WTC11 (cell line): ENCODE measurements around the gene RANBP17. TPM values are rescaled to one million over a fixed set of nuclear protein-coding genes. Genes with fewer than 3 reads are reported as not detected.

ENCODE experiments used
- ATAC-seq: fragments of 200-7000 bp; cut with Tn5 transposase; 2 replicates; pipeline ENCODE4 v1.10.0; 2021; ENCODE audit warnings: mild to moderate bottlenecking, moderate library complexity
- CTCF ChIA-PET: fragments of 300-600 bp; sonication (Branson Sonifier 250); formaldehyde crosslinking; loops from one replicate; lab custom pipeline; 2021; ENCODE audit warnings: antibody characterized with exemption; lab: Charles Lee
- POLR2A ChIA-PET: fragments of 350-600 bp; sonication (Branson Sonifier 250); formaldehyde crosslinking; loops from one replicate; lab custom pipeline; 2021; ENCODE audit warnings: antibody characterized with exemption; lab: Charles Lee
- DNase-seq: peaks from one replicate; pipeline ENCODE4 v3.0.0; 2021; ENCODE audit warnings: low spot score
- H3K27ac Mint-ChIP-seq: 2 replicates; pipeline ENCODE4 v1.8.0; 2021; ENCODE audit warnings: mixed read lengths
- H3K27me3 Mint-ChIP-seq: 2 replicates; pipeline ENCODE4 v1.8.0; 2021; ENCODE audit warnings: low read depth, mild to moderate bottlenecking, moderate library complexity, mixed read lengths
- H3K36me3 Mint-ChIP-seq: 2 replicates; pipeline ENCODE4 v1.8.0; 2021; ENCODE audit warnings: mixed read lengths
- H3K4me1 Mint-ChIP-seq: 2 replicates; pipeline ENCODE4 v1.8.0; 2022; ENCODE audit warnings: mixed read lengths
- H3K4me3 Mint-ChIP-seq: 2 replicates; pipeline ENCODE4 v1.8.0; 2021; ENCODE audit warnings: mild to moderate bottlenecking, moderate library complexity, mixed read lengths
- H3K9me3 Mint-ChIP-seq: 2 replicates; pipeline ENCODE4 v1.8.0; 2021; ENCODE audit warnings: mixed read lengths
- AR ChIP-seq: fragments of 250-450 bp; sonication (Bioruptor Pico); IDR thresholded peaks from 2 replicates; pipeline ENCODE4 v1.9.0; 2021; ENCODE audit warnings: mild to moderate bottlenecking
- ATF2 ChIP-seq: sonication (generic); formaldehyde crosslinking; IDR thresholded peaks from 2 replicates; pipeline ENCODE4 v1.8.1; 2022; ENCODE audit warnings: low read depth, missing genetic modification reagents, borderline replicate concordance
- CDX4 ChIP-seq: fragments of 250-450 bp; sonication (Bioruptor Pico); IDR thresholded peaks from 2 replicates; pipeline ENCODE4 v1.9.0; 2021; ENCODE audit warnings: moderate library complexity, mild to moderate bottlenecking, inconsistent platforms, borderline replicate concordance
- CTCF ChIP-seq: fragments of 200-600 bp; IDR thresholded peaks from 2 replicates; pipeline ENCODE4 v1.8.0; 2022; ENCODE audit warnings: antibody characterized with exemption
- E2F4 ChIP-seq: sonication (generic); formaldehyde crosslinking; IDR thresholded peaks from 2 replicates; pipeline ENCODE4 v1.8.1; 2022; ENCODE audit warnings: low read depth, mild to moderate bottlenecking, moderate library complexity, missing genetic modification reagents, borderline replicate concordance
- ERG ChIP-seq: fragments of 250-450 bp; sonication (Bioruptor Pico); IDR thresholded peaks from 2 replicates; pipeline ENCODE4 v1.8.0; 2021; ENCODE audit warnings: mild to moderate bottlenecking
- ETV6 ChIP-seq: sonication (generic); formaldehyde crosslinking; IDR thresholded peaks from 2 replicates; pipeline ENCODE4 v1.8.1; 2022; ENCODE audit warnings: mild to moderate bottlenecking, missing genetic modification reagents
- GRHL2 ChIP-seq: fragments of 250-450 bp; sonication (Bioruptor Pico); IDR thresholded peaks from 2 replicates; pipeline ENCODE4 v1.8.0; 2022; ENCODE audit warnings: mild to moderate bottlenecking, moderate library complexity; ENCODE audit not compliant: insufficient replicate concordance, severe bottlenecking
- HMGXB4 ChIP-seq: sonication (generic); formaldehyde crosslinking; IDR thresholded peaks from 2 replicates; pipeline ENCODE4 v1.8.1; 2023; ENCODE audit warnings: mild to moderate bottlenecking, moderate library complexity, missing genetic modification reagents
- MLX ChIP-seq: sonication (generic); formaldehyde crosslinking; IDR thresholded peaks from 2 replicates; pipeline ENCODE4 v1.8.1; 2023; ENCODE audit warnings: mild to moderate bottlenecking, missing genetic modification reagents, moderate library complexity
- RORB ChIP-seq: fragments of 250-450 bp; sonication (Bioruptor Pico); IDR thresholded peaks from 2 replicates; pipeline ENCODE4 v1.9.0; 2021; ENCODE audit warnings: mild to moderate bottlenecking
- SOX15 ChIP-seq: fragments of 250-450 bp; sonication (Bioruptor Pico); IDR thresholded peaks from 2 replicates; pipeline ENCODE4 v1.9.0; 2021; ENCODE audit warnings: mild to moderate bottlenecking
- SP1 ChIP-seq: sonication (generic); formaldehyde crosslinking; conservative IDR thresholded peaks from 2 replicates; pipeline ENCODE4 v1.8.1; 2022; ENCODE audit warnings: missing genetic modification reagents
- TCF7 ChIP-seq: sonication (generic); formaldehyde crosslinking; IDR thresholded peaks from 2 replicates; pipeline ENCODE4 v1.8.0; 2022; ENCODE audit warnings: mild to moderate bottlenecking, low read depth, missing genetic modification reagents, moderate library complexity
- TP53 ChIP-seq: sonication (generic); formaldehyde crosslinking; IDR thresholded peaks from 2 replicates; pipeline ENCODE4 v1.8.1; 2023; ENCODE audit warnings: mild to moderate bottlenecking, missing genetic modification reagents
- ZBTB21 ChIP-seq: sonication (generic); formaldehyde crosslinking; IDR thresholded peaks from 2 replicates; pipeline ENCODE4 v1.8.1; 2023; ENCODE audit warnings: mild to moderate bottlenecking, missing genetic modification reagents, borderline replicate concordance
- ZNF281 ChIP-seq: sonication (generic); formaldehyde crosslinking; IDR thresholded peaks from 2 replicates; pipeline ENCODE4 v1.8.0; 2023; ENCODE audit warnings: mild to moderate bottlenecking, missing genetic modification reagents
- ZNF416 ChIP-seq: fragments of 250-450 bp; sonication (Bioruptor Pico); IDR thresholded peaks from 2 replicates; pipeline ENCODE4 v1.9.0; 2021; ENCODE audit warnings: mild to moderate bottlenecking, inconsistent platforms
- ZNF671 ChIP-seq: fragments of 250-450 bp; sonication (Bioruptor Pico); IDR thresholded peaks from 2 replicates; pipeline ENCODE4 v1.8.0; 2021; ENCODE audit warnings: mild to moderate bottlenecking
- total RNA-seq: library from RNA; stranded (reverse); gene quantifications from 3 replicates; pipeline ENCODE4 v1.2.3, GENCODE V29; 2021

The RANBP17 gene
- total RNA-seq, 1 experiment from 2014 or later = 23.1 TPM

GRCh38 chr5:171143926-171144325, 282.1 kb downstream of the RANBP17 start:
- no peak for TF ChIP-seq ERG (CRISPR knock-in tag)
- no peak for TF ChIP-seq ZNF671 (CRISPR knock-in tag)
- TF ChIP-seq SP1 = no peak
- no peak for TF ChIP-seq TP53 (CRISPR knock-in tag)
- no peak for TF ChIP-seq RORB (CRISPR knock-in tag)
- no peak for TF ChIP-seq GRHL2 (CRISPR knock-in tag)
- TF ChIP-seq E2F4 = no peak
- no peak for TF ChIP-seq ATF2 (CRISPR knock-in tag)
- H3K9me3 Mint-ChIP-seq = no peaks in the 10 kb centered on the region
- ChIA-PET CTCF (no interaction called here), POLR2A (no interaction called here)
- H3K4me1 Mint-ChIP-seq = no peaks in the 10 kb centered on the region
- H3K27ac Mint-ChIP-seq = no peak overlapping the region
- no peaks in the 10 kb centered on the region for H3K36me3 Mint-ChIP-seq
- no peaks in the 10 kb centered on the region for H3K27me3 Mint-ChIP-seq
- ATAC-seq = no peak
- DNase-seq = no peak
- no peak overlapping the region for H3K4me3 Mint-ChIP-seq

- Mint-ChIP-seq H3K4me3 (no peak overlapping the region), H3K9me3 (no peaks in the 10 kb centered on the region), H3K27me3 (no peaks in the 10 kb centered on the region), H3K27ac (no peak overlapping the region), H3K4me1 (peaks cover 12% of the 10 kb centered on the region), H3K36me3 (no peaks in the 10 kb centered on the region)
- ChIA-PET CTCF (no interaction called here), POLR2A (no interaction called here)
- no peak for ATAC-seq
- no peak for TF ChIP-seq ZNF281 (CRISPR knock-in tag)
- no peak for TF ChIP-seq CDX4
- TF ChIP-seq MLX (CRISPR knock-in tag) = no peak
- TF ChIP-seq ZBTB21 = no peak
- TF ChIP-seq AR (CRISPR knock-in tag) = no peak
- no peak for TF ChIP-seq TCF7 (CRISPR knock-in tag)
- no peak for TF ChIP-seq ETV6 (CRISPR knock-in tag)
- TF ChIP-seq CTCF = no peak
- no peak for TF ChIP-seq ZNF416
- TF ChIP-seq HMGXB4 (CRISPR knock-in tag) = no peak
- no peak for TF ChIP-seq SOX15
- DNase-seq = no peak
Observed at GRCh38 chr5:171149333-171149732, 287.5 kb downstream of the RANBP17 start.
